Epithelial cell of prostate (primary cell): ENCODE data around the gene GPR160.

ENCODE experiments used
- DNase-seq: peaks from one replicate; pipeline ENCODE4 v3.0.0-alpha.2; 2011; ENCODE audit warnings: low read depth, low spot score
- H3K27ac ChIP-seq: fragments of 450-650 bp; 2 replicates; pipeline ENCODE4 v1.5.1; 2017; ENCODE audit warnings: mild to moderate bottlenecking

GPR160 gene

GRCh38 chr3:170024581-170024980, 13.2 kb upstream of the GPR160 start:
- DNase-seq = no peak
- H3K27ac ChIP-seq = no peak overlapping the region

GRCh38 chr3:170027233-170028102, 10.3 kb upstream of the GPR160 start:
- no peak overlapping the region for H3K27ac ChIP-seq
- DNase-seq = no peak

GRCh38 chr3:170033489-170033888, 4.3 kb upstream of the GPR160 start:
- no peak for DNase-seq
- no peak overlapping the region for H3K27ac ChIP-seq

- DNase-seq = no peak
- no peak overlapping the region for H3K27ac ChIP-seq
These were observed 777 bp downstream of the GPR160 start for GRCh38 chr3:170038434-170039110.

- H3K27ac ChIP-seq = no peak overlapping the region
- no peak for DNase-seq
These were observed 2.6 kb downstream of the GPR160 start for GRCh38 chr3:170040418-170040817.

- no peak for DNase-seq
- H3K27ac ChIP-seq = no peak overlapping the region
These were observed 5.7 kb downstream of the GPR160 start for GRCh38 chr3:170043506-170043905.

- no peak for DNase-seq
- H3K27ac ChIP-seq = no peak overlapping the region
These were observed 6.5 kb downstream of the GPR160 start for GRCh38 chr3:170044271-170044670.

- DNase-seq = no peak
These were observed 7.0 kb downstream of the GPR160 start for GRCh38 chr3:170044795-170045244.

GRCh38 chr3:170046269-170047132, 8.7 kb downstream of the GPR160 start:
- H3K27ac ChIP-seq = no peak overlapping the region
- no peak for DNase-seq

More at GRCh38 chr3:170044795-170045244, 7.0 kb downstream of the GPR160 start:
- no peak overlapping the region for H3K27ac ChIP-seq

- DNase-seq = no peak
- H3K27ac ChIP-seq = no peak overlapping the region
These were observed 9.3 kb downstream of the GPR160 start for GRCh38 chr3:170047133-170047404.

- DNase-seq = no peak
- H3K27ac ChIP-seq = no peak overlapping the region
These were observed 11.6 kb downstream of the GPR160 start for GRCh38 chr3:170049146-170050000.

GRCh38 chr3:170050753-170051152, 13.0 kb downstream of the GPR160 start:
- no peak overlapping the region for H3K27ac ChIP-seq
- DNase-seq = no peak

- no peak for DNase-seq
- no peak overlapping the region for H3K27ac ChIP-seq
These were observed 14.6 kb downstream of the GPR160 start for GRCh38 chr3:170052398-170052797.

GRCh38 chr3:170054204-170054603, 16.4 kb downstream of the GPR160 start:
- DNase-seq = no peak

GRCh38 chr3:170055209-170055608, 17.4 kb downstream of the GPR160 start:
- DNase-seq = peak; percentile 49
- H3K27ac ChIP-seq = no peak overlapping the region

More at GRCh38 chr3:170054204-170054603, 16.4 kb downstream of the GPR160 start:
- H3K27ac ChIP-seq = no peak overlapping the region

GRCh38 chr3:170056710-170057454, 19.1 kb downstream of the GPR160 start:
- H3K27ac ChIP-seq = no peak overlapping the region
- no peak for DNase-seq

GRCh38 chr3:170057550-170057949, 19.8 kb downstream of the GPR160 start:
- H3K27ac ChIP-seq = no peak overlapping the region
- DNase-seq = no peak

GRCh38 chr3:170058127-170058526, 20.3 kb downstream of the GPR160 start:
- H3K27ac ChIP-seq = no peak overlapping the region
- DNase-seq = no peak

GRCh38 chr3:170059447-170059846, 21.7 kb downstream of the GPR160 start:
- no peak overlapping the region for H3K27ac ChIP-seq
- DNase-seq = no peak
